HG02970 (cell line): ENCODE data around the gene MED16.
A peak's percentile ranks its signal among the peaks of the same experiment; 100 is the strongest.

Source experiments
- ATAC-seq: cut with Tn5 transposase; IDR thresholded peaks from one replicate; pipeline ENCODE4 v1.9.1; 2021; ENCODE audit warnings: mild to moderate bottlenecking, moderate library complexity, moderate number of reproducible peaks; ENCODE audit not compliant: unreplicated experiment, low FRiP score

Gene MED16

GRCh38 chr19:928471-929202 lies 35.6 kb upstream of the MED16 start:
- ATAC-seq: no peak

GRCh38 chr19:927780-928401 lies 34.9 kb upstream of the MED16 start:
- ATAC-seq: no peak

- ATAC-seq: no peak
These were observed 34.4 kb upstream of the MED16 start for GRCh38 chr19:927351-927779.

- no peak for ATAC-seq
These were observed 33.8 kb upstream of the MED16 start for GRCh38 chr19:926589-927350.

- ATAC-seq: no peak
These were observed 33.3 kb upstream of the MED16 start for GRCh38 chr19:926323-926588.

- ATAC-seq: peak; percentile 55
These were observed 32.7 kb upstream of the MED16 start, which contains the start of gene ARID3A for GRCh38 chr19:925526-926322. Gene ARID3A, plus strand, starts transcription at chr19:926035. Its CDS starts 3,494 bp downstream, at chr19:929529.

- no peak for ATAC-seq
These were observed 32.1 kb upstream of the MED16 start for GRCh38 chr19:925087-925525.

GRCh38 chr19:924553-925086 lies 31.6 kb upstream of the MED16 start:
- ATAC-seq: no peak

GRCh38 chr19:920051-920864 lies 27.3 kb upstream of the MED16 start:
- peak; percentile 29 for ATAC-seq

GRCh38 chr19:919199-920050 lies 26.4 kb upstream of the MED16 start:
- peak; percentile 12 for ATAC-seq

- no peak for ATAC-seq
These were observed 25.7 kb upstream of the MED16 start for GRCh38 chr19:918481-919198.

- ATAC-seq: no peak
These were observed 25.1 kb upstream of the MED16 start for GRCh38 chr19:918152-918437.

GRCh38 chr19:917323-918151 lies 24.6 kb upstream of the MED16 start, which contains the start of gene KISS1R:
Gene KISS1R, plus strand, starts transcription at chr19:917333. Its CDS starts 170 bp downstream, at chr19:917503.
- ATAC-seq: no peak

- ATAC-seq: no peak
These were observed 23.8 kb upstream of the MED16 start for GRCh38 chr19:916645-917322.

GRCh38 chr19:913080-913748 lies 20.2 kb upstream of the MED16 start, which contains the start of gene R3HDM4:
Gene R3HDM4, minus strand, starts transcription at chr19:913219. Its CDS starts 62 bp downstream, at chr19:913157.
- no peak for ATAC-seq
